ENCODE data around the gene DDOST.

The DDOST gene

GRCh38 chr1:20699558-20699957 lies 38.4 kb upstream of the DDOST start:
- no peak for ATAC-seq (replicated peaks)
- no peaks in the 10 kb centered on the region for H3K9me3 Mint-ChIP-seq
- peaks cover 6 to 16% of the 10 kb centered on the region in 2 donors for H3K4me1 Mint-ChIP-seq
- no peak for DNase-seq
- no peak overlapping the region for H3K4me3 Mint-ChIP-seq
- no peaks in the 10 kb centered on the region for H3K36me3 Mint-ChIP-seq
- H3K27me3 Mint-ChIP-seq, result peaks cover 13 to 18% of the 10 kb centered on the region in 2 donors
- H3K27ac Mint-ChIP-seq, result no peak overlapping the region

DNA sequence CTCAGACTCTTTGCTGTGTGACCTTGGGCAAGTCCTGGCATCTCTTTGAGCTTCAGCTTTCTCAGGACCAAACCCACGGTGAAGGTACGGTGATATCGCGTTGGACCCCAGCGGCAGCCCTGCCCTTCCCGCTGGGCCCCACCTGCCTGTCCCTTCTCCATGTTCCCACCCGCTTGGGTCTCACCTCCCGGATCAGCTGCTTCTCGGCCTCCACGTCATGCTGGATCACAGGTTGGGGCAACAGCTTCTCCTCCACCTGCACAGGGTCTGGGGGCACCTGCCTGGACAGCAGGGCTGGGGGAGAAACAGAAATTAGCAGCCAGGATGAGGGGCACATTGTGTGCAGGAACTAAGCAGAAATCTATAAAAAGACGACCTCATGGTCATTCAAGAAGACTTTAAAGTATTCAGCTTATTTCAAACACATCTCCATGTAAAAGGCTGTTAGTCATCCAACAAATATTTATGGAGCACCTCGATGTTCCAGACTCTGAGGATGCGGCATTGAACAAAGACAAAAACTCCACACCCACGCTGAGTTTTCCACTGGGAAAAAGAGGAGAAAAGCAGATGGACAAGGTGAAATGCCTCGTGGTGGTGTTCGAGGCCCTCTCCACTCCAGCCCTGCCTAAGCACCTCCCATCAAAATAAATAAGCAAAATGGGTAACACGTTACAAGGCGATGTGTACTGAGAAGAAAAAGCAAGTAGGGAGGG lies 37.2 kb upstream of the DDOST start:
- H3K9me3 Mint-ChIP-seq, result no peaks in the 10 kb centered on the region
- no peak overlapping the region for H3K4me3 Mint-ChIP-seq
- no peaks in the 10 kb centered on the region for H3K36me3 Mint-ChIP-seq
- ATAC-seq (replicated peaks) (no peak), DNase-seq (no peak)
- H3K27me3 Mint-ChIP-seq, result peaks cover 13 to 23% of the 10 kb centered on the region in 2 donors
- H3K4me1 Mint-ChIP-seq, result peaks cover 6 to 16% of the 10 kb centered on the region in 2 donors
- no peak overlapping the region for H3K27ac Mint-ChIP-seq

- Mint-ChIP-seq H3K36me3 (no peaks in the 10 kb centered on the region), H3K27ac (no peak overlapping the region), H3K9me3 (no peaks in the 10 kb centered on the region), H3K27me3 (peaks cover 9 to 19% of the 10 kb centered on the region in 2 donors), H3K4me3 (no peak overlapping the region), H3K4me1 (peaks cover 6 to 16% of the 10 kb centered on the region in 2 donors)
- ATAC-seq (replicated peaks) (no peak), DNase-seq (no peak)
Measured at GRCh38 chr1:20697563-20697962, 36.4 kb upstream of the DDOST start.

GRCh38 chr1:20696397-20697333 lies 35.5 kb upstream of the DDOST start:
- Mint-ChIP-seq H3K36me3 (no peaks in the 10 kb centered on the region), H3K27me3 (peaks cover 8 to 16% of the 10 kb centered on the region in 2 donors), H3K4me1 (peaks cover 6 to 16% of the 10 kb centered on the region in 2 donors), H3K4me3 (peak overlapping the region; percentile 91 to 94), H3K27ac (peak overlapping the region; percentile 88), H3K9me3 (peaks cover 0 to 4% of the 10 kb centered on the region in 2 donors)
- peak; percentile 62 for DNase-seq
- peak; percentile 95 to 96 for ATAC-seq (replicated peaks)

- DNase-seq, result no peak
- no peak overlapping the region for H3K4me3 Mint-ChIP-seq
- H3K9me3 Mint-ChIP-seq, result peaks cover 0 to 5% of the 10 kb centered on the region in 2 donors
- ATAC-seq (replicated peaks), result no peak
- H3K27me3 Mint-ChIP-seq, result peaks cover 3 to 16% of the 10 kb centered on the region in 2 donors
- no peaks in the 10 kb centered on the region for H3K36me3 Mint-ChIP-seq
- no peak overlapping the region for H3K27ac Mint-ChIP-seq
- H3K4me1 Mint-ChIP-seq, result peaks cover 6 to 16% of the 10 kb centered on the region in 2 donors
Measured at GRCh38 chr1:20695515-20695914, 34.3 kb upstream of the DDOST start.

DNA sequence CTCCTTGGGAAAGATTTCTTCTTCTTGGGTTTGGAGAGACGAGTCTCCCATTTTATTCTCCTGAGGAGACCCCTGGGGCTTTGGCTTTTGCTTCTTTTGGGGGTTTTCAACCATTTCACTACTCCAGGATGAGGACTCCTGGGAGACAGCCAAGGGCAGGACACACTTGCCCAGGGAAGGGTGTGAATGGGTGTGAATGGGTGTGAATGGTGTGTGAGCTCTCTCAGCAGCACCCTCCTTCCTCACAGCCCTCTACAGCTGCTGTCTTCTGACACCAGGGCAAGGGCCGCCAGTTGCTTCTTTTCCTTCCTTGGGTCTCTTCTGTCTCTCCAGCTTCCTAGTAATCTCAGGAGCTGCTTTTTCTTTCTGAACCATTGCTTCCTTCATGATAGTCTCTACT lies 32.5 kb upstream of the DDOST start:
- peaks cover 6 to 16% of the 10 kb centered on the region in 2 donors for H3K4me1 Mint-ChIP-seq
- H3K9me3 Mint-ChIP-seq, result peaks cover 0 to 5% of the 10 kb centered on the region in 2 donors
- no peaks in the 10 kb centered on the region for H3K36me3 Mint-ChIP-seq
- peaks cover 3 to 16% of the 10 kb centered on the region in 2 donors for H3K27me3 Mint-ChIP-seq
- H3K27ac Mint-ChIP-seq, result no peak overlapping the region
- ATAC-seq (replicated peaks), result no peak
- H3K4me3 Mint-ChIP-seq, result no peak overlapping the region
- DNase-seq, result no peak

GRCh38 chr1:20691872-20692271 lies 30.7 kb upstream of the DDOST start:
- Mint-ChIP-seq H3K27ac (no peak overlapping the region), H3K27me3 (peaks cover 3 to 21% of the 10 kb centered on the region in 2 donors), H3K4me3 (no peak overlapping the region), H3K4me1 (peaks cover 5 to 13% of the 10 kb centered on the region in 2 donors), H3K9me3 (peaks cover 0 to 5% of the 10 kb centered on the region in 2 donors), H3K36me3 (no peaks in the 10 kb centered on the region)
- DNase-seq, result no peak
- no peak for ATAC-seq (replicated peaks)

GRCh38 chr1:20689645-20690056 lies 28.5 kb upstream of the DDOST start:
- Mint-ChIP-seq H3K4me3 (no peak overlapping the region), H3K36me3 (no peaks in the 10 kb centered on the region), H3K4me1 (peaks cover 0 to 5% of the 10 kb centered on the region in 2 donors), H3K27ac (no peak overlapping the region), H3K9me3 (peaks cover 0 to 5% of the 10 kb centered on the region in 2 donors), H3K27me3 (peaks cover 10 to 32% of the 10 kb centered on the region in 2 donors)
- ATAC-seq (replicated peaks) (no peak), DNase-seq (no peak)

DNA sequence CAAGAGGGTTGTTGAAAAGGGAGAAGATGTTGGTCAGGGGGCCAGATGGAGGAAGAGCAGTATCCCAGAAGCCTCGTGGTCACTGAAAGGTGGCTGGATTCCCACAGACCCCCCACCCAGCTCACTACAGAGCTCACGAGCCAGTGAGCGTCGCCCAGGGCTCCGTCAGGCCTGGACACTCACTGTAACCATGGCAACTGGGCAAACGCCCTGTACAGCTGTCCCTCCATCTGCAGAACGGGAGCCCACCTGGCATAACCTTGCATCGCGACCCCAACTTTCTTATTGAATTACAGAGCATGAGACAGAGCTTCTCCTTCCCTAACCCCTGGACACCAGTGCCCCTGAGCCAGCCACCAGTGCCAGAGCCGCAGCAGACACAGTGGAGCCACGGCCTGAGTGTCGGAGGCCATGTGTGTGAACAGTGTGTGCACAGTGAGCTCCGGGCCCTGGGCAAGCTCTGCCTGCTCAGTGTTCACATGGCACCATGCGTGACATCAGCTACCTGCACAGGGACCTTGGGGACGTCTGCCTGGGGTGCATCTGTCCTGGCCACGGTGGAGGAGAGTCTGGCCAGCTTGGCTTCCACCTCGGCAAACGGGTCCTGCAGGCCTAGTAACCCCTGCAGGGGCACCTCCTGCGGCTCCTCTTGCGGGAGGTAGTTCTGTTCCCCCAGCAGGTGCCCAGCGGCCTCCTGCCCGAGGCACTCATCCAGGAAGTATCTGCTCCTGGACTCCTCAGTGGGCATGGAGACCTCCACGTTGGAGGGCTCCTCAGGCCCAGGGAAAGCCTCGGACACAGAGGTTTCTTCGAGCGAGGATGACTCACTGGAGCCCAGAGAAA lies 25.9 kb upstream of the DDOST start:
- no peaks in the 10 kb centered on the region for H3K36me3 Mint-ChIP-seq
- H3K27ac Mint-ChIP-seq, result no peak overlapping the region
- H3K9me3 Mint-ChIP-seq, result peaks cover 0 to 5% of the 10 kb centered on the region in 2 donors
- H3K4me3 Mint-ChIP-seq, result no peak overlapping the region
- peaks cover 0 to 8% of the 10 kb centered on the region in 2 donors for H3K4me1 Mint-ChIP-seq
- peaks cover 16 to 33% of the 10 kb centered on the region in 2 donors for H3K27me3 Mint-ChIP-seq
- ATAC-seq (replicated peaks) (no peak), DNase-seq (no peak)

GRCh38 chr1:20685741-20686140 lies 24.6 kb upstream of the DDOST start:
- H3K36me3 Mint-ChIP-seq, result no peaks in the 10 kb centered on the region
- H3K27me3 Mint-ChIP-seq, result peaks cover 22 to 33% of the 10 kb centered on the region in 2 donors
- H3K4me3 Mint-ChIP-seq, result no peak overlapping the region
- H3K9me3 Mint-ChIP-seq, result no peaks in the 10 kb centered on the region
- DNase-seq (no peak), ATAC-seq (replicated peaks) (no peak)
- no peak overlapping the region for H3K27ac Mint-ChIP-seq
- H3K4me1 Mint-ChIP-seq, result peaks cover 0 to 9% of the 10 kb centered on the region in 2 donors

DNA sequence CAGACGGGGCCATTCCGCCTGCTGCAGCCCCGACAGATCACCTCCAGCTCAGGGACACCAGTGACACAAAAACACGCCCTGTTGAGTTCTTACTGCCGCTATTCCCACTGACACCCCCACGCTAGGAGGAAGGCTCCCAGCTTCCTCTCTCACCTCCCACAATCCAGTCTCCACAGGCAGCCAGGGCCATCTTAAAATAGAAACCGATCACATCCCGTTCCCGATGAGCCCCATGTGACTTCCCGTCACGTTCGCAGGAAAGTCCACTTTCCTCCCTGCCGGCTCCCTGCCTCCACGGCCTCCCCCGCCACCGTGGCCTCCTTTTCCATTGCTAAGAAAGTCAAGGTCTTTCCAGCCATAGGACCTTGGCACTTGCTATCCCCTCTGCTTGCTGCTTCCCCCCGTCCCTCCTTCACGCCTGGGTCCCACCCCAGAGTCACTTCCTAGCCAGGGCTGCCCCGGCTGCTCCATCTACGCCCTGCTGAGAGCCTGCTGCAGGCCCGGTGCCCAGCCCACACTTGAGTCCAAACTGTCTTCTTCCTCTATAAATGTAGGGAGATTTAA lies 24.0 kb upstream of the DDOST start:
- peaks cover 22 to 33% of the 10 kb centered on the region in 2 donors for H3K27me3 Mint-ChIP-seq
- DNase-seq (no peak), ATAC-seq (replicated peaks) (no peak)
- no peak overlapping the region for H3K4me3 Mint-ChIP-seq
- no peaks in the 10 kb centered on the region for H3K36me3 Mint-ChIP-seq
- peaks cover 0 to 9% of the 10 kb centered on the region in 2 donors for H3K4me1 Mint-ChIP-seq
- H3K27ac Mint-ChIP-seq, result no peak overlapping the region
- no peaks in the 10 kb centered on the region for H3K9me3 Mint-ChIP-seq

- H3K36me3 Mint-ChIP-seq, result no peaks in the 10 kb centered on the region
- peaks cover 22 to 33% of the 10 kb centered on the region in 2 donors for H3K27me3 Mint-ChIP-seq
- ATAC-seq (replicated peaks) (no peak), DNase-seq (no peak)
- peaks cover 0 to 9% of the 10 kb centered on the region in 2 donors for H3K4me1 Mint-ChIP-seq
- no peak overlapping the region for H3K4me3 Mint-ChIP-seq
- H3K9me3 Mint-ChIP-seq, result no peaks in the 10 kb centered on the region
- no peak overlapping the region for H3K27ac Mint-ChIP-seq
Measured at GRCh38 chr1:20684651-20685050, 23.5 kb upstream of the DDOST start.

DNA sequence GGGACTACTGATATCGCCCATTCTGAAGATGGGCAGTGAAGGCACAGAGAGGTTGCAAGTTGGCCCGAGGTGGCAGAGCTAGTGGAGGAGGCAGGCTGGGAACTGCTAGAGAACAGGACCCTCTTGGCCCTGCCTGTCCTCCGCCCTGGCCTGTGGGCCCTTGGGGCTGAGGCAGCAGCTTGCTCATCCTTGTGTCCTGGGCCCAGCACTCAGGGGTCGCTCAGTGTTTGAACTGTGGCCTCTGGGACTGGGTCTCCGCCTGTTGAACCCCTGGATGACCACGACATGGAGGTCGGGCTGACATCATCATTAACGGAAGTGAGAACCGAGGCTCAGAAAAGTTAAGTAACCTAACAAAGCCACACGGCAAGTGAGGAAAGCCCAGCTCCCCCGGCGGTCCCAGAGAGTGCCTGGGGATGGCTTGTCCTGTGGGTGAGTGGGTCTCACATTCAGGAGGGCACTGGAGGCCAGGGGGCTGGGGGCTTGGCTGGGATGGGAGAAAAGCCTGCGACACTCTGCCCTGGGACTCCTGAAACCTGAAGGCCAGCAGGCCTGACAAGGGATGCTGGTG lies 23.0 kb upstream of the DDOST start:
- Mint-ChIP-seq H3K9me3 (no peaks in the 10 kb centered on the region), H3K27ac (no peak overlapping the region), H3K4me1 (peaks cover 4 to 9% of the 10 kb centered on the region in 2 donors), H3K27me3 (peaks cover 22 to 33% of the 10 kb centered on the region in 2 donors), H3K4me3 (no peak overlapping the region), H3K36me3 (no peaks in the 10 kb centered on the region)
- DNase-seq, result no peak
- no peak for ATAC-seq (replicated peaks)

All from stimulated activated naive B cell treated with anti-CD40 and anti-IgM and Interleukin-4, amounts not matched to agents 10 μg/mL and 1 μg/mL and 100 μg/mL, for 72 hours (primary cell).